GOT3 (cell line): Measurements from ENCODE around the gene ASMTL.
"Not testable (repeated sequence)": the region's sequence is repeated elsewhere in the genome, so short reads cannot be mapped to it uniquely, and the experiment has no call there.

Experiments
- DNase-seq: peaks from one replicate; lab custom pipeline; 2025; ENCODE audit warnings: mixed read lengths; lab: John Stamatoyannopoulos, UW

ASMTL gene

DNA sequence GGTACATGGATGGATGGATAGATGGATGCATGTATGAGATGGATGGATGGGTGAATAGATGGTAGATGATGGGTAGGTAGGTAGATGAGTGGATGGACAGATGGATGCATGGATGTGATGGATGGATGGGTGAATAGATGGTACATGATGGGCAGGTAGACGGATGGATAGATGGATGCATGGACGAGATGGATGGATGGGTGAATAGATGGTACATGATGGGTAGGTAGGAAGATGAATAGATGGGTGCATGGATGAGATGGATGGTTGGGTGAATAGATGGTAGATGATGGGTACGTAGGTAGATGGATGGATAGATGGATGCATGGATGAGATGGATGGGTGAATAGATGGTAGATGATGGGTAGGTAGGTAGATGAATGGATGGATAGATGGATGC lies 48.8 kb downstream of the ASMTL start:
- not testable (repeated sequence) for DNase-seq

DNA sequence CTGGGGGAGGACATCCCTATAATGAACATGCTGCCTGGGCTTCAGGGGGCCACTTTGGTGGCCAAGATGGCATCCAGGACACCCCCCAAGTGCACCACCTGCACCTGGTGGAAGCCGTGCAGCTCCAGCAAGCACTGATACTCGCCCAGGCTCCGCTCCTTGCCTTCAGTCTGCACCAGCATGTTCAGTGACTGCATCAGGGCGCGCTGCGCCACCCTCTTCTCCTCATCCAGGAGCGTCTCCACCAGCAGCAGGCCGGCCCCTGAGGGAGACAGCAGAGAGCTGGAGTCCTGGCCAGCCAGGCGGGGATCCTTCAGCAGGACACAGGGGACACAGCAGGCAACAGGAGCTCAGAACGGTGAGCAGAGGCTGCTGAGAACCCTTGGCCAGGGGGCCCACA lies 49.5 kb downstream of the ASMTL start:
- no peak for DNase-seq

DNA sequence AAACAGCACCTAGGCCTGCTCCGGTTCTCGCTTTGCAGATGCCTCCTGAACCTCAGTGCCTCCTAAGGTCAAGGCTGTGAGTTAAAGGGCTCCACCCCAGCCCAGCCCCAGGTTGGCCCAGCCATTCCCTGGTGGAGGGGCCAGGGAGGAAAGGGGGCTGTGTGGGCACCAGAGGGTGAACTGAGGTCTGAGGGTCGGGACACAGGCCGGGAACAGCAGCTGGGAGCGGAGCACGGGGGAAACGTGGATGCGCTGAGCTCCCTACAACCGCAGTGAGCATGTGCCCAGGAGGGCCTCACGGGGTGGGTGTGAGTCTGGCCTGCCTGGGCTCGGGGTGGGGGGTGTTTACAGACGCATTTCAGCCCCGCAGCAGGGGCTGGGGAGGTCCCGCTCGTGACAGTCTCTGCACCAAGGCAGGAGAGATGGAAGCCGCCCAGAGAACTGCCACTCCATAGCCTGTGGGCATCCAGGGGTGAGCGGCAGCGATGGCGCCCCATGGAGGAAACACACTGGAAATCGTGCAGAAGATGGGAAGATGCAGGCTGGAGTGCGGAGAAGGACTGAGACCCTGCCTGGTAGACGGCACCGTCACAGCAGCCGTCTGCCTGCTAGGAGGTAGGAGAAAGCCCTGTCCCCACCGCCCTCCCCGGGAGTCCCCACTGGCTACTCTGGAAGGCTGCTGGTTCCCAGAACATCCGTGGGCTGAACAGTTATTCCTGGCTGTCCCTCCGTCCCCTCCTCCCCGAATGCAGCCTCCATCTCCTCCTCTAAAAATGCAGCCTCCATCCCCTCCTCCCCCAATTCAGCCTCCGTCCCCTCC lies 50.9 kb downstream of the ASMTL start:
- no peak for DNase-seq

DNA sequence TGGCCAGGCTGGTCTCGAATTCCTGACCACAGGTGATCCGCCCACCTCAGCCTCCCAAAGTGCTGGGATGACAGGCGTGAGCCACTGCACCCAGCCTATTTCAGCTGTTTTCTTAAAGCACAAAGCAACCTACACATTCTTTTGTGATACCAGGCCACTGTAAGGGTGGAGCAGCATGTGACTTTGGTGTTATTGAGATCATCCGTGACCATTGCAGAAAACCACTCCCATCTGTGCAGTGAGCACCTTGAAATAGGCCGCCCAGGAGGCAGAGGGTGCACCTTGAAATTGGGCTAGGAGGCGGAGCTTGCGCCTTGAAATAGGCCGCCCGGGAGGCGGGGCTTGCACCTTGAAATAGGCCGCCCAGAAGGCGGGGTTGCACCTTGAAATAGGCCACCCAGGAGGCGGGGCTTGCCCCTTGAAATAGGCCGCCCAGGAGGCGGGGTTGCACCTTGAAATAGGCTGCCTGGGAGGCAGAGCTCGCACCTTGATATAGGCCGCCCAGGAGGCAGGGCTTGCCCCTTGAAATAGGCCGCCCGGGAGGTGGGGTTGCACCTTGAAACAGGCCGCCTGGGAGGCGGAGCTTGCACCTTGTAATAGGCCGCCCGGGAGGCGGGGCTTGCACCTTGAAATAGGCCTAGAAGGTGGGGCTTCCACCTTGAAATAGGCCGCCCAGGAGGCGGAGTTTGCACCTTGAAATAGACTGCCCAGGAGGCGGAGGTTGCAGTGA lies 51.8 kb downstream of the ASMTL start:
- no peak for DNase-seq

DNA sequence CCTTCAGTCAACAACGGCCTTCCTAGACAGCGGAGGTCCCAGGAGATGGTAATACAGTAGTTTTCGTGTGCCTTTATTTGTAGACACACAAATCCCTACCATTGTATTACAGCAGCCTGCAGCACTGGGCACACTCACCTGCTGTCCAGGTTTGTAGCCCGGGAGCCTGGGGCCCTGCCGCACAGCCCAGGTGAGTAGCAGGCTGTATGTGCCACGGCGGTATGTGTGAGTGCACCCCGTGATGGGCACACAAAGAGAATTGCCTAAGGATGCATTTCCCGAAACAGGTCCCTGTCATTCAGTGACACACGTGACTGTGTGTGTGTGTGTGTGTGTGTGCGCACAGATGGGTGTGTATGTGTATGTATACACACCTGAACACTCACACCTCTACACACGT lies 52.7 kb downstream of the ASMTL start:
- no peak for DNase-seq

DNA sequence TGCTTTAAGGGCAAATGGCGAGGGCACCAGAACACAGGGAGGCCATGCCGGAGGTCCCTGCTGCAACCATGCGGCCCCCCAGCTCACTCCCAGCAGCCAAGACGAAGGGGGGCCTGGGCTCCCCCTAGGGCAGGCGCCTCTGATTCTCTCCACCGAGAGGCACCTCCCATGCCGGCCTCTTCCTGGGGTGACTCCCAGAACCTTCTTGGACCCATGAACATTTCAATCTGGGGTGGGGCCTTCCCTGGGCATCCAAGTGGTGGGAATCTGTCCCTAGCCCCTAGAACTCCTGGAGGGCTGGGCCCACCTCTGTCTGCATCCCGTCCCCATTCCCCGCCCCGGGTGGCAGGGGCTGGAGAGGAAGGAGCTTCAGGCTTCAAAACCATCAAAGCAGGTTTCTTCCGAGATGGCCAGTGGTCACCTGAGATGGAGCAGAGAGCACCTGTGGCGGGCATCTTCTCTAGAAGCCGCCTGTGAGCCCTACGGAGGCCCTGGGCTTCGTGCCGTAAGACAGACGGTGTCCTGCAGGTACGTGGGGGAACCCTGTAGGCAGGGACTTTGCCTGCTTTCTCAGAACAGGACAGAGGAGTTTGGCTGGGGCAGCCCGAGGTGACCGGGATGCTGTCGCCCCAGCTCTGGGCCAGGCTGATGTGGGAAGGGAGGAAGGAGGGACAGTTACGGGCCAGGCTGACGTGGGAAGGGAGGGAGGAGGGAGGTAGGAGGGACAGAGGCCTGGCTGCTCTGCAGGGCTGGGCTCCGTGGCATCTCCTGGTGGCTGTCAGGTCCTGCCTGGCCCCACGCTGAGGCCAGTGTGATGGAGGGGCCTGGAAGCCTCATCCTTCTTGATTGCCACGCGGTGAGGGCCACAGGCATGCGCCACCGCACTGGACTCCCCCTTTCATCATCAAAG lies 54.0 kb downstream of the ASMTL start:
- no peak for DNase-seq

DNA sequence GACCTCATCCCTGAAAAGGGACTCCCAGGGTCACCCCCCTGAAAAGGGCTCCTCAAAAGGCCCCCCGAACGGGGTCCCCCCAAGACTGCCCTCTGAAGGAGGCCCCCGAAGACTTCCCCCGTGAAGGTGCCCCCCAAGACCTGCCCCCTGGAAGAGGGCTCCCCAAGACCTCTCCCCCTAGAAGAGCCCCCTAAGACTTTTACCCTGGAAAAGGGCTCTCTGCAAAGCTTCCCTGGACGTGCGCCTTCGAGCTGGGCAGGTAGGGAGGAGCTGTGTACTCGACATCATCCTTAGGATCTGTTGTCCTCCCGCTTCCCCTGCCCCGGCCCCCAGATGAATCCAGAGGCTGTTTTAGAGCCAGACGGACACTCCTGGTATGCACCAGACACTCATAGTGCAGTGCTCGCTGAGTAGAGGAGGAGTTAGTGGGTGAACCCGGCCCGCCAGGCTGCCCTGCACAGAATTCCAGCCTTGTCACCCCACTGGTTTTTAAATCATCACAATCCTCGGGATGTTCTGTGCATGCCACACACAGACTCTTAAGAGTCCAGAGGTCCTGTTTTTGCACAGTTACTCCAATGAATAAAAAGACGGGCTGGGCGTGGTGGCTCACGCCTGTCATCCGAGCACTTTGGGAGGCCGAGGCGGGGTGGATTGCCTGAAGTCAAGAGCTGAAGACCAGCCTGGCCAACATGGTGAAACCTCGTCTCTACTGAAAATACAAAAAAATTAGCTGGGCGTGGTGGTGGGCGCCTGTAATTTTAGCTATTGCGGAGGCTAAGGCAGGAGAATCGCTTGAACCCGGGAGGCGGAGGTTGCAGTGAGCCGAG lies 55.1 kb downstream of the ASMTL start:
- no peak for DNase-seq

DNA sequence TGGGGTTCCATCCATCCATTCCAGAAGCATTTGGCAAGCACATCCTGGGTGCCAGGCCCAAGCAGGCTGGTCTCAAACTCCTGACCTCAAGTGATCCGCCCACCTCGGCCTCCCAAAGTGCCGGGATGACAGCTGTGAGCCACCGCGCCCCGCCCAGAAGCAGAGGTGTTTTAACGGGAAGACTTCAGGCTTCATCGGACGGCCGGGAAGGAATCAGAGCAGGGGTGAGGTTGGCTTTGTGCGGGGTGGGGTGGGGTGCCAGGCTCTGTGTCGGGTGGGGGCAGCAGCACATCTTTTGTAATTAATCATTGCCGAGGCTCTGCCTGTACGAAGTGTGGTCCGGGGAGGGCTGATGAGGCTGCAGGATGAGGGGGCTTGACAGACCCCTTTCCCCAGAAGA lies 55.7 kb downstream of the ASMTL start:
- no peak for DNase-seq

DNA sequence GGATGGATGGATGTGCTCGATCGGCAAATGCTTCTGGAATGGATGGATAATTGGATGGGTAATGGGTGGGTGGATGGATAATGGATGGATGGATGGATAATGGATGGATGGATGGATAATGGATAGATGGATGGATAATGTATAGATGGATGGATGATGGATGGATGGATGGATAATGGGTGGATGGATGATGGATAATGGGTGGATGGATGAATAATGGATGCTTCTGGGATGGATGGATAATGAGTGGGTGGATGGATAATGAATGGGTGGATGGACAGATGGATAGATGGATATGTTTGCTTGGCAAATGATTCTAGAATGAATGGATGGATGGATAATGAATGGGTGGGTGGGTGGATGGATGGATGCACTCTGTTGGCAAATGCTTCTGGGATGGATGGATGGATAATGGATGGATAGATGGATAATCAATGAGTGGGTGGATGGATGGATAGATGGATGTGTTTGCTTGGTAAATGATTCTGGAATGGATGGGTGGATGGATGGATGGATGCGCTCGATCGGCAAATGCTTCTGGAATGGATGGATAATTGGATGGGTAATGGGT lies 57.0 kb downstream of the ASMTL start:
- no peak for DNase-seq

DNA sequence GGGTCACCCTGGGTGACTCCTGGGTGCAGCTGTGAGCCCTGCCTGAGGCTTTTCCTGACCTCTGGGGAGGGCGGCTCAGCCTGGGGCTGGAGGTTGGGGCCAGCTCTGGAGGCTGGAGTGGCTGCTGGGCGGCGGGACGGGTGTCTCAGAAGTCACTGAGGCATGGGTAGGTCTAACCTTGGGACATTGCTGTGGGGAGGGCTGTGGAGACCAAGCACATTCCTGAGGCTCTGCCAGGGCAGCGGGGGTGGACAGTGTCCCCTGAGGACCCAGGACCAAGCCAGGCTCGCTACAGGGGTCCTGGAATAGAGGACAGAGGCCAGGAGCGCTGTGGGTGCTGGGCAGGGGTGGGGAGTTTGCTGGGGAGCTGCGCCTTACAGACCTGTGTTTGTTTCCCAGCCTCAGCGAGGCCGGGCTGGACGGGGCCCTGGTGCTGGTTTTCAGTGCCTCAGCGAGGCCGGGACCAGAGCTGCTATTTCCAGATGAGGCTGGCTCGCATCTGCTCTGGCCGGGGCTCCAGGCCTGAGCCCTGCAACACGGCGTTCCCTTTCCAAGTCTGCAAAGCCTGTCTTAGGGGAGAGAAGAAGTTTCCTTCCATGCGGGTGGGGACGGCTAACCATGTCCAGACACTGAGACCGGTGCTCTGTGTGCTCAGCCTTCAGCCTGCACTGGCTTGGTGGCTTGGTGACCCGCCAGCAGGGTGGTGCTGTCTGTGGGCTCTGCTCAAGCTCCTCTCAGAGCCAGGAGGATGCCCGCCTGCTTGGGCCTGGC lies 57.8 kb downstream of the ASMTL start:
- no peak for DNase-seq

DNA sequence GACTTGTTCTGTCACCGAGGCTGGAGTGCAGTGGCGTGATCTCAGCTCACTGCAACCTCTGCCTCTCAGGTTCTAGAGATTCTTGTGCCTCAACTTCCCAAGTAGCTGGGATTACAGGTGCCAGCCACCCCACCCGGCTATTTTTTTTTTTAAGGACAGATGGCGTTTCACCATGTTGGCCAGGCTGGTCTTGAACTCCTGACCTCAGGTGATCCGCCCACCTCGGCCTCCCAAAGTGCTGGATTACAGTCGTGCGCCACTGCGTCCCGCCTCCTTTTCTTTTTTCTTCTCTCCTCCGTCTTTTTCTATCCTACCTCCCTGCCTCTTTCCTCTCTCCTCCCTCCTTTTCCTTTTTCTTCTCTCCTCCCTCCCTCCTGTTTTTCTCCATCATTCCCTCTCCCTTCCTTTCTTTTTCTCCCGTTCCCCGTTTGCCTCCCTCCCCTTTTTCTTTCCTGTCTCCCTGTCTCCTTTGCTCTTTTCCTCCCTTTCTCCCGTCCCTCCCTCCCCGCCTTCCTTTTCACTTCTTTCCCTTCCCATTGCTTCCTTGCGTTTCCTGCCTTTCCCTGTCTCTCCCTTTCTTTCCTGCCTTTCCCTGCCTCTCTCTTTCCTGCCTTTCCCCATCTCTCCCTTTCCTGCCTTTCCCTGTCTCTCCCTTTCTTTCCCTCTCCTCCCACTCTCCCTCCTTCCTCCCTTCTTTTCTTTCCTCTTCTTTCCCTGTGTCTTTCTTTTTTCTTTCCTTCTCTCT lies 58.7 kb downstream of the ASMTL start:
- DNase-seq: no peak

DNA sequence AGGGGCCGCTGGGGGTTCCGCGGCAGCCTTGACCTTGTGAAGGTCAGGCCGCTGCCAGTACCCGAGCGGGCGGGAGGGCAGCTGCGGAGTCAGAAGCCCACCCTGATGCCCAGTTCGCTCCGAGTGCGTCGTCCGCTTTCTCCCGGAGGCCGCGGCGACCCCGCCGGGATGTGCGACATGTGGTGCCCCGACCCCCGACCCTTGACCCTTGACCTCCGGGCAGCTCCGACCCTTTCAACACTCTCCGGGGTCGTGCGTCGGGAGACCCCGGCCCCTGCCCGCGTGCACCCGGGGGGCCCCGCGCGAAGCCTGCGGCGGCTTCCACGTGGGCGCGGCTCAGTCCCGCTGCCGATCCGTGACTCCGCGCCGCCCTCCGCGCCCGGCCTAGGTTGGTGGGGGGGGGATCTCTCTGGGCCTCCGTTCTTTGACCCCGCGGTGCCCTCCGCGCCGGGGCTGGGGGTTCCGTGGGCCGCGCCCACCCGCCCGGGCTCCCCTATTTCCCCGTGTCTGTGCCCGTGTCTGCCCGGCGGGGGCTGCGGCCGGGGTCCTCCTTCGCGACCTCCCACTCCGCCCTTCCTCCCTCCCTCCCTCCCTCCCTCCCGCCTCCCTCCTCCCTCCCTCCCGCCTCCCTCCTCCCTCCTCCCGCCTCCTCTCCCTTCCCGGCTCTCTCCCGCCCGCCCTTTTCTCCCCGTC lies 60.2 kb downstream of the ASMTL start:
- no peak for DNase-seq

DNA sequence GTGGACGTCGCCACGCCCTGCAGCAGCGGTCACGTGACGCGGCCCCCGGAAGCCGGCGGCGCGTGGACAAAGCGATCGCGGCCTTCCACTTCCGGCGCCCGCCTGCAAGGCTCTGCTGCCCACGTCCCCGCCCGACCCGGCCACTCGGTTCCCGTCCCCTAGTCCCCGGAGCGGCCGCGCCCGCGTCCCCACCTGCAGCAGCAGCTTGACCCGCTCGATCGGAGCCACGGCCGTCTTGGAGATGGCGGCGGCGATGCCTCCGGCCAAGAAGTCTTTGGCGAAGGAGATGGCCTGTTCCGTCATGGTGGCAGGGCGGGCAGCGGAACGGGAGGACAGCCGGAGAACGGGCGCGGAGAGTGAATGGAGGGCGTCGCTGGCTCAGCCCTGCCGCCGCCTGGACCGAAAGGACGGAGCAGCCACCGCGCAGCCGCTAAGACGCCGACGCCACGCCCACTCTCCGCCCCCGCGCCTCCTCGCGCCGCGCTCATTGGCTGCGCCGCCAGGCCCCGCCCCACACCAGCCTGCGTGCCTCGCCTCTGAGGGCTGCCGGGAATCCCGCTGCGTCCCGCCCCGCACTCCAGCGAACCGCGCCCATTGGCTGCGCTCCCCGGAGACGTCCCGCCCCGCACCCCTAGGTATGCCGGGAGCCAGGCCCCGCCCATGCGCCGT lies 60.9 kb downstream of the ASMTL start, which contains the start of gene SLC25A6:
Gene SLC25A6 (minus strand): TSS at position 407 of the 669 bp plus-strand sequence. CDS start 104 bp downstream, at position 303.
- DNase-seq: no peak

DNA sequence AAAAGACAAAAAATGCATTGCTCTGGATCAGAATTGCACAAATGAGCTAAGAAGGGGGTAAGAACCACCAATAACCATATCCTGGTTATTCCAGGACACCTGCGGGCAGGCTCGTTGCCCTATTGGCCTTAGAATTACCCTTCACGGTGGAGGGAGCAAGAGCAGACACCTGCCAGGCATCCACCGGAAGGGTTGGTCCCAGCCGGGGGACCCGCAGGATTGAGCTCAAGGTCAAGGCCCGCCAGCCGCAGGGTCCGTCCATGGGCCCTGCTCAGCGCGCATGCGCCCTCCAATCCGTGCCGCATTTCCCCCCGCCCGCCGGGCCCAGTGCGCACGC lies 61.4 kb downstream of the ASMTL start:
- no peak for DNase-seq

DNA sequence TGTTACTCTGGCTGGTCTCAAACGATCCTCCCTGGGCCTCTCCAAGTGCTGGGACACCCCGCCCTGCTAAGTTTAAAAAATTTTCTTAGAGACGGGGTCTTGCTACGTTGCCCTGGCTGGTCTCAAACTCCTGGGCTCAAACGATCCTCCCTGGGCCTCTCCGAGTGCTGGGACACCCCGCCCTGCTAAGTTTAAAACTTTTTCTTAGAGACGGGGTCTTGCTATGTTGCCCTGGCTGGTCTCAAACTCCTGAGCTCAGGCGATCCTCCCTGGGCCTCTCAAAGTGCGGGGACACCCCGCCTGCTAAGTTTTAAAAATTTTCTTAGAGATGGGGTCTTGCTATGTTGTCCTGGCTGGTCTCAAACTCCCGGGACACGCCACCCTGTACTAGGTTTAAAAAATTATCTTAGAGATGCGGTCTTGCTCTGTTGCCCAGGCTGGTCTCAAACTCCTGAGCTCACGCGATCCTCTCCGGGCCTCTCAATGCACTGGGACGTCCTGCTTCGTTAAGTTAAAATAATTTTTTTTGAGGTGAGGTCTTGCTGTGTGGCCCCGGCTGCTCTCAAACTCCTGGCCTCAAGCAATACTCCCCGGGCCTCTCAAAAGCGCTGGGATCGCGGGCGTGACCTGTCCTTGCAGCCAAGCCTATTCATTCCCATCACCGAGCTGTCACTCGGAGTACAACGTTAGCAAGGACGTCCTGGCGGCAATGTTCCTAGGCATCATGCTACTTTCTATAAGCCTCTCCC lies 61.9 kb downstream of the ASMTL start:
- no peak for DNase-seq

DNA sequence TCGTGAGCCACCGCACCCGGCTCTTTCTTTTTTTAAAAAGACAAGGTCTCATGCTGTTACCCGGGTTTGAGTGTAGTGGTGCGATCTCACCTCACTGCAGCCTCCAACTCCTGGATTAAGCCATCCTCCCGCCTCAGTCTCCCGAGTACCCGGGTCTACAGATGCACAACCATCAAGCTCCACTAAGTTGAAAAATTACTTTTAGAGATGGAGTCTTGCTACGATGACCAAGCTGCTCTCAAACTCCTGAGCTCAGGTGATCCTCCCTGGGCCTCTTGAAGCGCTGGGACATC lies 62.8 kb downstream of the ASMTL start:
- no peak for DNase-seq

DNA sequence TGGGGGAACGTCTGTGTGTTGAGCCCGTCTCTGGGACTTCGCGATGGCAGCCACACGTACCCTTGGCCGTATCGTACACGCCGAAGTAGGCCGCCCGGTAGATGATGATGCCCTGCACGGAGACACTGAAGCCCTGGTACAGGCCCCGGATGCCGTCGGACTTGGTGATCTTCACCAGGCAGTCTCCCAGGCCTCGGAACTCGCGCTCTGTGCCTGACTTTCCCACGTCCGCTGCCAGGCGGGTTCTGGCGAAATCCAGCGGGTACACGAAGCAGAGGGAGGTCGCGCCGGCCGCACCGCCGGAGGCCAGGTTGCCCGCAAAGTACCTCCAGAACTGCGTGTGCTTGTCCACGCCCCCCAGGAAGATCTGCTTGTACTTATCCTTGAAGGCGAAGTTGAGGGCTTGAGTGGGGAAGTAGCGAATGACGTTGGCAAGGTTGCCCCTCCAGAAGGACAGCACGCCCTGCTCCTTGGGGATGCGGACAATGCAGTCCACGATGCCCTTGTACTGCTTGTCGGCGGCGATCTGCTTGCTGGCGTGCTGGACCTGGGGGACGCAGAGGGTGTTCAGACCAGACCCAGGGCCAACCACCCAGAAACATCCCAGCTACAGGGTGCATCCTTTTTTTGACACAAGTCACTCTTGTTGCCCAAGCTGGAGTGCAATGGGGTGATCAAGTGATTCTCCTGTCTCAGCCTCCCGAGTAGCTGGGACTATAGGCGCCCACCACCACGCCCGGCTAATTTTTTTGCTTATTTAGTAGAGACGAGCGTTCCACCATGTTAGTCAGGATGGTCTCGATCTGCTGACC lies 63.3 kb downstream of the ASMTL start:
- DNase-seq: no peak
